ENCODE measurements around the gene NCAM1. TPM values are rescaled to one million over a fixed set of nuclear protein-coding genes. Genes with fewer than 3 reads are reported as not detected.

The NCAM1 gene
- total RNA-seq, 1 donor from 2014 or later: 3.3 TPM

DNA sequence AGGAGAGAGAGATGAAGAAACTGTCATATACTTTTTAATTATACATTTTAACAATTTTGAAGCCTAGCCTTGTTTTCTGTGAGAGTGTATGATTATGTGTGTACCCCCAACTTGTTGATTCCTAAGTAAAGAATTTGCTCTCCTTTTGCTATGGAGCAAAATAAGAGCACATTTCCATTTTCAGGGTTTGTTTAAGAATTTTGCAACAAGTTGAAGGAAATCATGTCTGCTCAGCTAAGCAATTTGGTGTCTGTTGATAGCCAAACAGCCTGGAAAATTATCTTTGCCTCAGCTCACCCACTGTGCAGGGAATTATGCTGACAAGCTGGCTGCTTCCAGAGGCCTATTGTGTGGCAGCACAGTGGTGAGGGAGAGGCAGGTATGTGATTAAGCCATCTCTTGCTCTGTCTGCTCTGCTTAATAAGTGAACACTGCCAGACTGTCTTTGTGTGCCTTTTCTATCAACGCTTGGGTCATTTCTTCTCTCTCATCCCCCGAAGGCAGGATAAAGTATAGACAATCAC, 218.0 kb downstream of the NCAM1 start:
- intact Hi-C loops (cut with DNase I): no loop called here
- Histone ChIP-seq H3K36me3 (no peaks in the 10 kb centered on the region), H3K27me3 (no peaks in the 10 kb centered on the region), H3K4me3 (no peak overlapping the region), H3K27ac (no peak overlapping the region), H3K4me1 (peaks cover 0 to 4% of the 10 kb centered on the region in 2 donors), H3K9me3 (no peaks in the 10 kb centered on the region)
- TF ChIP-seq, protein P1, sequence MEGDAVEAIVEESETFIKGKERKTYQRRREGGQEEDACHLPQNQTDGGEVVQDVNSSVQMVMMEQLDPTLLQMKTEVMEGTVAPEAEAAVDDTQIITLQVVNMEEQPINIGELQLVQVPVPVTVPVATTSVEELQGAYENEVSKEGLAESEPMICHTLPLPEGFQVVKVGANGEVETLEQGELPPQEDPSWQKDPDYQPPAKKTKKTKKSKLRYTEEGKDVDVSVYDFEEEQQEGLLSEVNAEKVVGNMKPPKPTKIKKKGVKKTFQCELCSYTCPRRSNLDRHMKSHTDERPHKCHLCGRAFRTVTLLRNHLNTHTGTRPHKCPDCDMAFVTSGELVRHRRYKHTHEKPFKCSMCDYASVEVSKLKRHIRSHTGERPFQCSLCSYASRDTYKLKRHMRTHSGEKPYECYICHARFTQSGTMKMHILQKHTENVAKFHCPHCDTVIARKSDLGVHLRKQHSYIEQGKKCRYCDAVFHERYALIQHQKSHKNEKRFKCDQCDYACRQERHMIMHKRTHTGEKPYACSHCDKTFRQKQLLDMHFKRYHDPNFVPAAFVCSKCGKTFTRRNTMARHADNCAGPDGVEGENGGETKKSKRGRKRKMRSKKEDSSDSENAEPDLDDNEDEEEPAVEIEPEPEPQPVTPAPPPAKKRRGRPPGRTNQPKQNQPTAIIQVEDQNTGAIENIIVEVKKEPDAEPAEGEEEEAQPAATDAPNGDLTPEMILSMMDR (IDR thresholded peaks at IDR 0.05): no peak
- no peak for DNase-seq (ENCODE audit: low spot score in 2 of 2)

DNA sequence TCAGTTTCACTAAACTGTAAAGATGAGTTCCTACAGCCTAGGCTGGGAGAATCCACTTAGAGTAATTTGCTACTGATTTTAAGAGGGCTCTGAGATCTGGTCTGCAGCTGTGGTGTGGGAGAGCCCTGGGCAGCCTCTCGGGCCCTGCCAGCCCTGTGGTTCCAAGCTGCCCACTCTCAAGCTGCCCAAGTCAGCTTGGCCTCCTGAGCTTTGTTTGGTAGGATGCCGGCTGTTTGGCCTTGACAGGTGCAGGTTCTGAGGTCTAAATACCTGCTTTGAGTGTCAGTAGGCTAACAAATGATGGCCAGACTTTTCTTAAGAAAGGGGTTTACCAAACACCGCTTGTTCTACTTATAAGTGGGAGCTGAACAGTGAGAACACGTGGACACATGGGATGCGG, 219.9 kb downstream of the NCAM1 start:
- Histone ChIP-seq H3K36me3 (no peaks in the 10 kb centered on the region), H3K9me3 (no peaks in the 10 kb centered on the region), H3K4me3 (no peak overlapping the region), H3K27ac (no peak overlapping the region), H3K4me1 (peaks cover 0 to 4% of the 10 kb centered on the region in 2 donors), H3K27me3 (no peaks in the 10 kb centered on the region)
- intact Hi-C loops (cut with DNase I): no loop called here
- no peak for DNase-seq (ENCODE audit: low spot score in 2 of 2)
- TF ChIP-seq, protein P1 (IDR thresholded peaks at IDR 0.05): no peak

DNA sequence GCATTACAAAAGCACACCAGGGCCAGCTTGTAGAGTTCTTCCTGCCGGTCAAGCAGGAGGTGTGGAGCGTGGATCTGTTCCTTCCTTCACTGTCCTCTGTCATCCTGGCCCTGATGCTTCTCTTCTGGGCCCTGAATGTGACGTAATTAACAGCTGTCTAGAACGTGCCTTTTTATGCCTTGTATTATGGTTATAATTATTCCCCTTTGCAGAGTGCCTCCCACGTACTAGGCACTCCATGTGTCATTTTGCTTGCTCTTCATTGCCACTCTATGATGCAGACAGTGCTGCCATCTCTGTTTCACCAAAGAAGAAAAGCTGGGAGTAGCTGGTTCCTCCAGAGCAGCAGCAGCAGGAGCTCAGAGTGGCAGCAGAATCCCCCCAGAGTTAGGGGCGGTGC, 221.1 kb downstream of the NCAM1 start:
- H3K36me3 ChIP-seq: no peaks in the 10 kb centered on the region
- TF ChIP-seq, protein P1 (IDR thresholded peaks at IDR 0.05): no peak
- H3K9me3 ChIP-seq: no peaks in the 10 kb centered on the region
- H3K4me3 ChIP-seq: no peak overlapping the region
- intact Hi-C loops (cut with DNase I): no loop called here
- peaks cover 0 to 4% of the 10 kb centered on the region in 2 donors for H3K4me1 ChIP-seq
- no peak for DNase-seq (ENCODE audit: low spot score in 2 of 2)
- H3K27me3 ChIP-seq: no peaks in the 10 kb centered on the region
- H3K27ac ChIP-seq: no peak overlapping the region

DNA sequence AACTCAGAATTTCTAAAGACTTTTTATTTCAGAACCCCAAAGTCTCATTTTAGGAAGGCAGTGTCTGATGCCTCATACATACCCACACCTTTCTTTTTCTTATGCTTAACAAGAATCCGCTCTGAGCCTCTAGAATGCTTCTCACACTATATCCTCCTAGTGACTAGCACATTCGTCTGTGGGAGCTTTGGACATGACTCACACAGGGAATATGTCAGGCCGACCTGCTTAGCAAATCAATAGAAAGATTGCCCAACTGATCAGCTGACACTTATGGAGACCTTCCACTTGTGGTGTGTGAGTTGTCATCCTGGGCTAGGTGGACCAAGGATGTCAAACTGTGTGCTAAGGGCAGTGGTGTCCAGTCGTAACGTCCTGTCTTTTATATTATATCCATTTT, 223.3 kb downstream of the NCAM1 start:
- H3K9me3 ChIP-seq: no peaks in the 10 kb centered on the region
- no peaks in the 10 kb centered on the region for H3K27me3 ChIP-seq
- TF ChIP-seq, protein P1 (IDR thresholded peaks at IDR 0.05): no peak
- no peak overlapping the region for H3K27ac ChIP-seq
- H3K4me1 ChIP-seq: peaks cover 0 to 22% of the 10 kb centered on the region in 2 donors
- peak in 1 of 2 donors; percentile 11 for DNase-seq (ENCODE audit: low spot score in 2 of 2)
- H3K4me3 ChIP-seq: no peak overlapping the region
- intact Hi-C loops (cut with DNase I): no loop called here
- no peaks in the 10 kb centered on the region for H3K36me3 ChIP-seq

DNA sequence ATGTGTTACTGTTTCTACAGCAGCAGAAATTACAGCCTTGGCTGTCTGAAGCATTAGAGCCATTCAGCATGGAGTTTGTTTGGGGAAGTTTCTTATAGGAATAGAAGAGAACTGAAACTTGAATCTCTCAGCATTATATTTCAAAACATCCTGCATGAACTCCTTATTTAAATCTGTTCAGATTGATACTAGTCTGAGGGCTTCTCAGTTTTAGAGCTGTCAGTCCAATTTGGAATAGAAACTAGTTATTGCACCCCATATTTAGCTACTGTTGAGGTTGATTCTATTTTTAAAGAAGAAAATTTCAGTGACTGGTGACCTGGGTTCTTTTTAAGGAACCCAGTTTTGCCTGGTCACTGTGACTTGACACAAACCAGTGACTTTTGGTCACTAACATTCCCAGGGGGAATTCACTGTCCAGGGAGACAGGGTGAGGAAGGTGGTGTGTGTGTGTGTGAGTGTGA, 227.2 kb downstream of the NCAM1 start:
- DNase-seq (ENCODE audit: low spot score in 2 of 2): no peak
- H3K4me3 ChIP-seq: no peak overlapping the region
- H3K4me1 ChIP-seq: peaks cover 15 to 43% of the 10 kb centered on the region in 2 donors
- peak overlapping the region; percentile 17 to 60 for H3K27ac ChIP-seq
- H3K9me3 ChIP-seq: no peaks in the 10 kb centered on the region
- no peaks in the 10 kb centered on the region for H3K27me3 ChIP-seq
- intact Hi-C loops (cut with DNase I): no loop called here
- H3K36me3 ChIP-seq: no peaks in the 10 kb centered on the region
- TF ChIP-seq, protein P1 (IDR thresholded peaks at IDR 0.05): no peak

Data from ascending aorta (tissue), 2 donors.